HG02870 (cell line): ENCODE measurements around the gene SLC2A14.

ENCODE experiments used
- ATAC-seq: cut with Tn5 transposase; IDR thresholded peaks from one replicate; pipeline ENCODE4 v1.9.1; 2021; ENCODE audit warnings: mild to moderate bottlenecking, moderate library complexity; ENCODE audit not compliant: unreplicated experiment

Gene SLC2A14

DNA sequence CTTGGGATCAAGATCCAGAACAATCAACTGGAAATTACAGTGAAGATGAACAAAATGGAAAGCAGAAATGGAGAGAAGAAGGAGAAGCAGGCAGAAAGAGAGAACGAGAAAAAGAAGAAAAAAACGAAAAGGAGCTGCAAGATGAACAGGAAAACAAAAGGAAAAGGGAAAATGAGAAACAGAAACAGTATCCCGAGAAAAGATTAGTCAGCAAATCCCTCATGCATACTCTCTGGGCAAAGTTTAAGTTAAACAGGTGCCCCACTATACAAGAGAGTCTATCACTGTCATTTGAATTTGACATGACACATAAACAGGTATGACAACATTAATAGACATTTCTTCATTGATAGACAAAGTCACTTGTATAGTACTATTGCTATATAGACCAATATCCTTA lies 102.7 kb downstream of the SLC2A14 start:
- ATAC-seq: no peak
